ENCODE measurements around the gene IVNS1ABP.
"Not testable (repeated sequence)": the region's sequence is repeated elsewhere in the genome, so short reads cannot be mapped to it uniquely, and the experiment has no call there.

Gene IVNS1ABP

DNA sequence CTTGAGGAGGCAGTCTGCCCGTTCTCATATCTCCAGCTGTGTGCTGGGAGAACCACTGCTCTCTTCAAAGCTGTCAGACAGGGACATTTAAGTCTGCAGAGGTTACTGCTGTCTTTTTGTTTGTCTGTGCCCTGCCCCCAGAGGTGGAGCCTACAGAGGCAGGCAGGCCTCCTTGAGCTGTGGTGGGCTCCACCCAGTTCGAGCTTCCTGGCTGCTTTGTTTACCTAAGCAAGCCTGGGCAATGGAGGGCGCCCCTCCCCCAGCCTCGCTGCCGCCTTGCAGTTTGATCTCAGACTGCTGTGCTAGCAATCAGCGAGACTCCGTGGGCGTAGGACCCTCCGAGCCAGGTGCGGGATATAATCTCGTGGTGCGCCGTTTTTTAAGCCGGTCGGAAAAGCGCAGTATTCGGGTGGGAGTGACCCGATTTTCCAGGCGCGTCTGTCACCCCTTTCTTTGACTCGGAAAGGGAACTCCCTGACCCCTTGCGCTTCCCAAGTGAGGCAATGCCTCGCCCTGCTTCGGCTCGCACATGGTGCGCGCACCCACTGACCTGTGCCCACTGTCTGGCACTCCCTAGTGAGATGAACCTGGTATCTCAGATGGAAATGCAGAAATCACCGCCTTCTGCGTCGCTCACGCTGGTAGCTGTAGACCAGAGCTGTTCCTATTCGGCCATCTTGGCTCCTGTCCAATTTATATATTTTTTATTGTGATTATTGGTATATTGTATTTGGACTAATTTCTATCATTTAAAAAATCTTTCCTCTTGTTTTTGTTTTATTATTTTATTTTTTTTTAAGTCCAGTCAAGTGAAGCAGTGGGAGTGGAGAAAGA lies 59.7 kb downstream of the IVNS1ABP start:
- DNase-seq (ENCODE audit: low read depth in 2 of 3, low spot score in 2 of 3), result not testable (repeated sequence)

DNA sequence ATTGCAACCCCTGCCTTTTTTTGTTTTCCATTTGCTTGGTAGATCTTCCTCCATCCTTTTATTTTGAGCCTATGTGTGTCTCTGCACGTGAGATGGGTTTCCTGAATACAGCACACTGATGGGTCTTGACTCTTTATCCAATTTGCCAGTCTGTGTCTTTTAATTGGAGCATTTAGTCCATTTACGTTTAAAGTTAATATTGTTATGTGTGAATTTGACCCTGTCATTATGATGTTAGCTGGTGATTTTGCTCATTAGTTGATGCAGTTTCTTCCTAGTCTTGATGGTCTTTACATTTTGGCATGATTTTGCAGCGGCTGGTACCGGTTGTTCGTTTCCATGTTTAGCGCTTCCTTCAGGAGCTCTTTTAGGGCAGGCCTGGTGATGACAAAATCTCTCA lies 61.4 kb downstream of the IVNS1ABP start:
- not testable (repeated sequence) for DNase-seq (ENCODE audit: low read depth in 2 of 3, low spot score in 2 of 3)

DNA sequence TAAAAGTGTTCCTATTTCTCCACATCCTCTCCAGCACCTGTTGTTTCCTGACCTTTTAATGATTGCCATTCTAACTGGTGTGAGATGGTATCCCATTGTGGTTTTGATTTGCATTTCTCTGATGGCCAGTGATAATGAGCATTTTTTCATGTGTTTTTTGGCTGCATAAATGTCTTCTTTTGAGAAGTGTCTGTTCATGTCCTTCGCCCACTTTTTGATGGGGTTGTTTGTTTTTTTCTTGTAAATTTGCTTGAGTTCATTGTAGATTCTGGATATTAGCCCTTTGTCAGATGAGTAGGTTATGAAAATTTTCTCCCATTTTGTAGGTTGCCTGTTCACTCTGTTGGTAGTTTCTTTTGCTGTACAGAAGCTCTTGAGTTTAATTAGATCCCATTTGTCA lies 64.6 kb downstream of the IVNS1ABP start:
- not testable (repeated sequence) for DNase-seq (ENCODE audit: low read depth in 2 of 3, low spot score in 2 of 3)

DNA sequence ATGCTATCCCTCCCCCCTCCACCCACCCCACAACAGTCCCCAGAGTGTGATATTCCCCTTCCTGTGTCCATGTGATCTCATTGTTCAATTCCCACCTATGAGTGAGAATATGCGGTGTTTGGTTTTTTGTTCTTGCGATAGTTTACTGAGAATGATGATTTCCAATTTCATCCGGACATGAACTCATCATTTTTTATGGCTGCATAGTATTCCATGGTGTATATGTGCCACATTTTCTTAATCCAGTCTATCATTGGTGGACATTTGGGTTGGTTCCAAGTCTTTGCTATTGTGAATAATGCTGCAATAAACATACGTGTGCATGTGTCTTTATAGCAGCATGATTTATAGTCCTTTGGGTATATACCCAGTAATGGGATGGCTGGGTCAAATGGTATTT lies 65.1 kb downstream of the IVNS1ABP start:
- not testable (repeated sequence) for DNase-seq (ENCODE audit: low read depth in 2 of 3, low spot score in 2 of 3)

DNA sequence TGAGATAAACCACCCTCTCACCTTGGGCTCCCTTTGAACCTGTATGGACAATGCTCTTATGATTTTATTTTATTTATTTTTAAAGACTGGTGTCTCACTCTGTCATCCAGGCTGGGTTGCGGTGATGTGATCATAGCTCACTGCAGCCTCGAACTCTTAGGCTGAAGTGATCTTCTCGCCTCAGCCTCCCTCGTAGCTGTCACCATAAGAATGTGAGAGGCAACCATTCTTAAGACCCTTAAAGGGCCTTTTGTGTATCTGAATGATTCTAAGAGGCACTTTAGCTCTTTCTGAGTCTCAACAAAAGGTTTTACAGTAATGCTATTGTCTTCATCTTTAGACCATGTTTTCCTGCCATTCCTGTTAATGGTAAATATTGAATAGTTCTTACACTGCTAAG lies 67.0 kb downstream of the IVNS1ABP start:
- no peak for DNase-seq (ENCODE audit: low read depth in 2 of 3, low spot score in 2 of 3)

DNA sequence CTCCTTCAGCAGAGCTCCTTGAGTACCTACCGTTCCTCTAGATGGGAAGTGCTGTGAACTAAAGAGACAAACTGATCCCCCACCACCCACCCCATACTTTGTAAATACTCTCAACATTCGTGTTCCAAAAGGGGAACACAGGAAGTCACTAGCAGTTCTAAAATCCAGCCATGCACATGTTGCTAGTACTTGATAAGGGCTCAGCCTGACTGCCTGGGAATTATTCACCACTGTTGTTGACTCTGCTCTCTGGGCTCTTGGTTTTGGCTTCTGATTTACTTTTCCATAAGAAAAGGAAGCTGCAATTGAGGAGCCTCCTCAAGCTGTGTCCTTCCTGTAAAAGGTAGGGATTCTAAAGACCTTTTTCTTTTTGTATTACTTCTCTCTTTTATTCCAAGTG lies 67.5 kb downstream of the IVNS1ABP start:
- DNase-seq (ENCODE audit: low read depth in 2 of 3, low spot score in 2 of 3), result no peak
